A549 (cell line): Measurements from ENCODE around the gene NT5DC2. TPM values are rescaled to one million over a fixed set of nuclear protein-coding genes. Genes with fewer than 3 reads are reported as not detected.

Experiments used
- ATAC-seq, 2 experiments: fragments of 200-7000 bp in 1 of 2; fragments of >200 bp in 1 of 2; cut with Nextera tagmentation in 1 of 2; cut with Tn5 transposase in 1 of 2; 3 replicates each; pipeline versions ENCODE4 v1.8.0 to v1.9.1; 2018 to 2020; ENCODE audit warnings: mild to moderate bottlenecking in 1 of 2, moderate library complexity in 1 of 2
- CTCF ChIA-PET: fragments of 300-600 bp; sonication (Branson Sonifier 250); formaldehyde crosslinking; extraction: SDS; loops from one replicate; lab custom pipeline; 2021; ENCODE audit warnings: antibody characterized with exemption, inconsistent platforms; lab: Yijun Ruan, JAX
- POLR2A ChIA-PET: fragments of 350-600 bp; formaldehyde crosslinking; extraction: SDS; loops from one replicate; lab custom pipeline; 2021; ENCODE audit warnings: antibody characterized with exemption, inconsistent platforms; lab: Yijun Ruan, JAX
- DNase-seq, 2 experiments: peaks; one replicate each; pipeline versions ENCODE4 v3.0.0 to v3.0.0-alpha.2; 2011 to 2016; ENCODE audit warnings: low read depth in 1 of 2, low spot score in 1 of 2
- FAIRE-seq: peaks from 2 replicates; lab custom pipeline; 2011; peaks lifted over from hg19 to GRCh38; lab: Jason Lieb, UNC
- H3K27ac ChIP-seq, 2 experiments: fragments of >200 bp; sonication (Bioruptor Twin); formaldehyde crosslinking; 3 replicates each; pipeline ENCODE4 v1.5.1; 2016 to 2017
- H3K4me1 ChIP-seq: fragments of >200 bp; sonication (Bioruptor Twin); formaldehyde crosslinking; 3 replicates; pipeline ENCODE4 v1.6.1; 2016
- H3K4me2 ChIP-seq: fragments of >200 bp; sonication (Bioruptor Twin); formaldehyde crosslinking; 3 replicates; pipeline ENCODE4 v1.6.1; 2016
- H3K4me3 ChIP-seq: fragments of >200 bp; sonication (Bioruptor Twin); formaldehyde crosslinking; 3 replicates; pipeline ENCODE4 v1.5.1; 2016
- H3K9me3 ChIP-seq: fragments of >200 bp; sonication (Bioruptor Twin); formaldehyde crosslinking; 3 replicates; pipeline ENCODE4 v1.6.1; 2016
- CBX8 ChIP-seq: fragments of 200-600 bp; sonication (generic); IDR thresholded peaks from 2 replicates; pipeline ENCODE4 v1.6.1; 2016
- CEBPB ChIP-seq, 2 experiments: fragments of >200 bp in 1 of 2; sonication (Bioruptor Twin) in 1 of 2; formaldehyde crosslinking in 1 of 2; IDR thresholded peaks; 2 replicates each; pipeline ENCODE4 v1.6.1; 2012 to 2016
- CHD4 ChIP-seq: fragments of 200-600 bp; sonication (generic); IDR thresholded peaks from 2 replicates; pipeline ENCODE4 v1.6.1; 2016; ENCODE audit warnings: antibody characterized with exemption, mild to moderate bottlenecking, borderline replicate concordance
- E2F6 ChIP-seq: IDR thresholded peaks from 2 replicates; pipeline ENCODE4 v1.6.1; 2012; ENCODE audit warnings: low read depth, borderline replicate concordance
- EHMT2 ChIP-seq: fragments of 200-600 bp; sonication (generic); IDR thresholded peaks from 2 replicates; pipeline ENCODE4 v1.6.1; 2016; ENCODE audit warnings: antibody characterized with exemption, low read depth, mild to moderate bottlenecking, moderate library complexity
- ELK1 ChIP-seq: fragments of 150-350 bp; IDR thresholded peaks from 2 replicates; pipeline ENCODE4 v1.6.1; 2014; ENCODE audit warnings: low read depth, mild to moderate bottlenecking, low read length
- EP300 ChIP-seq, 2 experiments: fragments of >200 bp; sonication (Bioruptor Twin); formaldehyde crosslinking; IDR thresholded peaks; 2 replicates in 1 of 2; 3 replicates in 1 of 2; pipeline ENCODE4 v1.6.1; 2016 to 2017
- FOSB ChIP-seq: fragments of 250-450 bp; sonication (Bioruptor Pico); IDR thresholded peaks from 2 replicates; pipeline ENCODE4 v1.5.0; 2020; ENCODE audit warnings: mild to moderate bottlenecking, moderate library complexity
- FOSL2 ChIP-seq, 2 experiments: fragments of 450-650 bp in 1 of 2; fragments of >200 bp in 1 of 2; sonication (Bioruptor Twin) in 1 of 2; formaldehyde crosslinking; IDR thresholded peaks; 2 replicates each; pipeline versions ENCODE4 v1.5.0 to v1.6.1; 2016 to 2020; ENCODE audit warnings: mild to moderate bottlenecking in 1 of 2, moderate library complexity in 1 of 2
- FOXS1 ChIP-seq: fragments of 250-450 bp; sonication (Bioruptor Pico); IDR thresholded peaks from 2 replicates; pipeline ENCODE4 v1.5.0; 2020; ENCODE audit warnings: mild to moderate bottlenecking, moderate library complexity
- HES2 ChIP-seq: fragments of >200 bp; sonication (Bioruptor Twin); formaldehyde crosslinking; IDR thresholded peaks from 2 replicates; pipeline ENCODE4 v1.6.1; 2016
- HOXA7 ChIP-seq: fragments of 250-450 bp; sonication (Bioruptor Pico); IDR thresholded peaks from 2 replicates; pipeline ENCODE4 v1.5.0; 2020; ENCODE audit warnings: mild to moderate bottlenecking, moderate library complexity
- JUNB ChIP-seq: fragments of >200 bp; sonication (Bioruptor Twin); formaldehyde crosslinking; IDR thresholded peaks from 2 replicates; pipeline ENCODE4 v1.6.1; 2016
- KDM1A ChIP-seq: fragments of 200-600 bp; sonication (generic); IDR thresholded peaks from 2 replicates; pipeline ENCODE4 v1.6.1; 2016; ENCODE audit warnings: low read depth, mild to moderate bottlenecking
- MYC ChIP-seq: IDR thresholded peaks from 2 replicates; pipeline ENCODE4 v1.6.1; 2012; ENCODE audit warnings: mild to moderate bottlenecking, inconsistent platforms, low read length, improper control_type of control experiment, borderline replicate concordance
- NR3C1 ChIP-seq: fragments of >200 bp; sonication (Bioruptor Twin); formaldehyde crosslinking; IDR thresholded peaks from 3 replicates; pipeline ENCODE4 v1.6.1; 2017
- PBX3 ChIP-seq: IDR thresholded peaks from 2 replicates; pipeline ENCODE4 v1.6.1; 2012
- PHF8 ChIP-seq: fragments of 200-600 bp; sonication (generic); IDR thresholded peaks from 2 replicates; pipeline ENCODE4 v1.6.1; 2016; ENCODE audit warnings: low read depth, mild to moderate bottlenecking, antibody characterized with exemption, moderate library complexity, borderline replicate concordance
- POLR2A ChIP-seq: IDR thresholded peaks from 2 replicates; pipeline ENCODE4 v1.6.1; 2012; ENCODE audit warnings: mild to moderate bottlenecking, low read length
- POLR2AphosphoS2 ChIP-seq: conservative IDR thresholded peaks from 2 replicates; pipeline ENCODE4 v1.6.1; 2012; ENCODE audit warnings: low read length, improper control_type of control experiment, inconsistent platforms
- RCOR1 ChIP-seq: fragments of 150-350 bp; IDR thresholded peaks from 2 replicates; pipeline ENCODE4 v1.6.1; 2014; ENCODE audit warnings: antibody characterized with exemption, low read length, low read depth
- REST ChIP-seq: fragments of 200-600 bp; sonication (generic); IDR thresholded peaks from 2 replicates; pipeline ENCODE4 v1.6.1; 2016; ENCODE audit warnings: antibody characterized with exemption, mild to moderate bottlenecking, moderate library complexity
- RNF2 ChIP-seq: fragments of 200-600 bp; sonication (generic); IDR thresholded peaks from 2 replicates; pipeline ENCODE4 v1.6.1; 2016; ENCODE audit warnings: low read depth, mild to moderate bottlenecking, antibody characterized with exemption, moderate library complexity, borderline replicate concordance
- SMC3 ChIP-seq: fragments of >200 bp; sonication (Bioruptor Twin); formaldehyde crosslinking; IDR thresholded peaks from 3 replicates; pipeline ENCODE4 v1.6.1; 2018; ENCODE audit warnings: inconsistent platforms
- ZC3H11A ChIP-seq: fragments of 450-650 bp; IDR thresholded peaks from 2 replicates; pipeline ENCODE4 v1.6.1; 2014; ENCODE audit warnings: antibody characterized with exemption, mild to moderate bottlenecking
- ZSCAN20 ChIP-seq: fragments of 250-450 bp; sonication (Bioruptor Pico); IDR thresholded peaks from 2 replicates; pipeline ENCODE4 v1.8.0; 2022; ENCODE audit warnings: mild to moderate bottlenecking, moderate library complexity
- WGBS: methylation state at CpG from one replicate; pipeline ENCODE4 v1.1.6; 2017; ENCODE audit errors: missing lambda C conversion rate; 5-methylcytosine and 5-hydroxymethylcytosine counted together
- polyA plus RNA-seq, 4 experiments: library from polyadenylated mRNA; depleted of rRNA in 3 of 4; stranded (reverse); fragments of >200 nt; fragmentation: RNase III in 1 of 4; extraction: RNeasy Plus Mini Kit Qiagen cat#74134 plus additional on column Dnase treatment in 1 of 4; gene quantifications; 2 replicates in 3 of 4; 3 replicates in 1 of 4; pipeline ENCODE4 v1.2.3, GENCODE V29; 2011 to 2017

NT5DC2 gene
- polyA plus RNA-seq, 2 of the 4 experiments (the other 2 are of a cell fraction), result 23.2 to 81.1 TPM

GRCh38 chr3:52524752-52525679, 8.6 kb downstream of the NT5DC2 start:
- FAIRE-seq (no peak), ATAC-seq (no peak), DNase-seq (no peak)
- POLR2A ChIA-PET, result no interaction called here
- H3K9me3 ChIP-seq, result no peaks in the 10 kb centered on the region
- H3K4me3 ChIP-seq, result no peak overlapping the region
- 97% methylated on average over 21 of the region's 34 CpGs for WGBS
- no peak overlapping the region for H3K27ac ChIP-seq
- CTCF ChIA-PET, result interaction anchor here (3.0 kb wide), 1 partner anchor 53 kb away, joined by 11 read pairs; no protein-coding TSS in a partner anchor
- no peaks in the 10 kb centered on the region for H3K4me1 ChIP-seq
- TF ChIP-seq NR3C1 (no peak), CBX8 (no peak), FOSL2 (IDR thresholded peaks at IDR 0.05) (no peak), FOSL2 (CRISPR knock-in tag; IDR thresholded peaks at IDR 0.05) (no peak), ELK1 (no peak), ZC3H11A (no peak), KDM1A (no peak), HES2 (no peak), FOSB (CRISPR knock-in tag) (no peak), SMC3 (no peak), EP300 (IDR thresholded peaks at IDR 0.05) (no peak), EHMT2 (no peak), POLR2A (no peak), ZSCAN20 (CRISPR knock-in tag) (no peak), PHF8 (no peak), CHD4 (no peak), FOXS1 (CRISPR knock-in tag) (no peak), E2F6 (no peak), CEBPB (IDR thresholded peaks at IDR 0.05) (no peak)
- no peak overlapping the region for H3K4me2 ChIP-seq

GRCh38 chr3:52524258-52524751, 9.4 kb downstream of the NT5DC2 start:
- H3K9me3 ChIP-seq, result no peaks in the 10 kb centered on the region
- WGBS, result 93% methylated on average over 18 of the region's 18 CpGs
- ChIA-PET CTCF (interaction anchor here (3.0 kb wide), 1 partner anchor 52 kb away, joined by 11 read pairs; no protein-coding TSS in a partner anchor), POLR2A (no interaction called here)
- no peak overlapping the region for H3K27ac ChIP-seq
- DNase-seq (no peak), FAIRE-seq (no peak), ATAC-seq (no peak)
- no peak overlapping the region for H3K4me3 ChIP-seq
- H3K4me2 ChIP-seq, result no peak overlapping the region
- no peaks in the 10 kb centered on the region for H3K4me1 ChIP-seq
- no peak for TF ChIP-seq PBX3
- no peak for TF ChIP-seq RCOR1
- no peak for TF ChIP-seq FOSB (CRISPR knock-in tag)
- no peak for TF ChIP-seq RNF2
- no peak for TF ChIP-seq HOXA7
- no peak for TF ChIP-seq FOXS1 (CRISPR knock-in tag)
- no peak for TF ChIP-seq E2F6
- no peak for TF ChIP-seq REST
- no peak for TF ChIP-seq POLR2A
- TF ChIP-seq JUNB, result no peak
- TF ChIP-seq NR3C1, result no peak
- no peak for TF ChIP-seq ZC3H11A
- TF ChIP-seq MYC, result no peak
- no peak for TF ChIP-seq POLR2AphosphoS2
